CD4-positive, alpha-beta T cell treated with Interleukin-6 at 100 ng/mL for 8 hours (primary cell): ENCODE measurements around the gene HAAO.

ENCODE experiments used
- DNase-seq: peaks from one replicate; pipeline ENCODE4 v3.0.0-alpha.2; 2020; ENCODE audit warnings: mixed read lengths, low spot score

Gene HAAO

DNA sequence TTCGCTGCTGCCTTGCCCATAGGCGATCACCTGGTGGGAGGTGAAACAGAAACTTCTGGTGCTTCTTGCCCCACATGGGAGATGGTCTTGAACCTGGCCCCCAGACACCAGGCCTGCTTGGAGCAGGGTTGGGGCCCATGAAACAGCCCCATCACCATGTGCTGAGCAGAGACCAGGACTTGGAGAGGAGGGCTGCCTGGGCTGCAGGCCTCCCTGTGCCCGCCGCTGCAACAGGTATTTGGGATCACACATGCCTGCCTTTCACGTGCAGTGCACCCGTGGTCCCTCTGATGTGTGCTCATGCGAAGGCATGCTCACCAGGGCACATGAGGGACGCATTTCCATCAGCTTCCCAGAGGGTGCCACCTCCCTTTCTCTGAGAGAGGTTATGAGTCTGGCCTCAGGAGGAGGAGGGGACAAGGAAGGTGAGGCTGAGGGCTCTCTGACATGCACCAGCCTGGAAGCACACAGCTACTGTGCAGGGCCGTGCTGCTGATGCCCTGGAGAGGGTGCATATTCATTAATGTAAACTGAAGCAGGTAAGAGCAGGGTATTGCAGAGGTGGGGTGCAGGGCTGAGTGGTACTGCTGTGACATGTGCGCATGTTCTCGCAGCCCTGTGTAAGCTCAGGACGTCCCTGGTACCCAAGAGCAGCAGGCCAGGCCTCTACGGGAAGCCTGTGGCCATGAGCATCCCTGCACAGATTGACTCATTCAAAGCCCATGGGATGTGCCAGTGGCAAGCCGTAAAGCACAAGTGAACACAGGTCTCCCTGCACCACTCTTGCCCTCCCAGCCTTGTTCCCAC, 24.3 kb downstream of the HAAO start:
- DNase-seq: no peak

DNA sequence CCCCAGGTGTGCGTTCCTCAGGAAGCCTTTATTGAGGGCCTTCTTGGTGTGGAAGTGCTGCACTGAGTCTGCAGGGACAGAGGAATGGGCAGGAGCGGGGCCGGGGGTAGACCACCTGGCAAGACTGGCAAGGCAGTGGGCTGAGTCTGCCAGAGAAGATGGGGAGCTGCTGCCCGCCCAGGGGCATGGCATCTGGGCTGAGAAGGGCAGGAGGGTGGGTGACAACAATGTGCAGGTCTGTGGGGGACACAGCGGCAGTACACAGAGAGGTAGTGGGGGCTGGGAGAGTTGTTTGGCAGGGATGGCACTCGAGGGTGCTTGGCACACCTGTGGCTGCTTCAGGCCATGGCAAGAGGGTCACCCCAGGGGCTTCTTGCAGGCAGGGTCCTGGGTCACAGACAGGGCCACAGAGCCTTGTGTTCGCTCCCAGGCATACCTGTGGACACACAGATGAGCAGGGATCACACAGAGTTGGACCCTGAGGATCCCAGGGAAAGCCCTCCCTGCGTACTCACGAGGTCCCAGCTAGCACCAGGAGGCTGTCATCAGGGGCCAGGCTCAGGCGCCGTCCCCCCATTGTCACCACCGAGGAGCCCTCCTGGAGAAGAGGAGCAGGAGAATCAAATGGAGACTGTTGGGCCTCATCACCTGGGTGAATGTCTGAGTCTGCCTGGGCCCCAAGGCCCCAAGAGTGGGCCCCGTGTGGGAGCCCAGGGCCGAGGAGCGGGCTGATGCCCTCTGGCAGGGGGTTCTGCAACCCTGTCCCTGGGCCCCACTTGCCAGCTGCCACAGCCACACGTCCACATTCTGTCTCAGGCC, 25.1 kb downstream of the HAAO start:
- no peak for DNase-seq

DNA sequence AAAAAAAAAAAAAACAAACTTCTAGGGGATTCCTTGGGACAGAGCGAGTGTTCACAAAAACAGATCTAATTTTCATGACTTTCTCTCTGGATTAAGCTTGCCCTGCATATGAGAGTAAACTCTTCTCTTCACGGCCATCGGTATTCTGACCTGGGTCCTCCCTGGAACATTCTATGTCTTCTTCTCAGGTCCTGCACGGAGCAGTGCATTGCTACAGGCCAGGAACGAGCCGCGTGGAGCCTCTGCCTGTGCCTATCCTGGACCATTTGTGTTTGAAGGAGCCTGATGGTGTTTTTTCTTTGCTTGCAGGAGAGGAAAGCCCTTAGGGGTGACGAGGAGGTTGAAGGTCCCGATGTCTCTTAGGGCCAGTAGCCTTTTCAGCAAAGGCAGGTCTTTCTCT, 26.7 kb downstream of the HAAO start:
- no peak for DNase-seq

DNA sequence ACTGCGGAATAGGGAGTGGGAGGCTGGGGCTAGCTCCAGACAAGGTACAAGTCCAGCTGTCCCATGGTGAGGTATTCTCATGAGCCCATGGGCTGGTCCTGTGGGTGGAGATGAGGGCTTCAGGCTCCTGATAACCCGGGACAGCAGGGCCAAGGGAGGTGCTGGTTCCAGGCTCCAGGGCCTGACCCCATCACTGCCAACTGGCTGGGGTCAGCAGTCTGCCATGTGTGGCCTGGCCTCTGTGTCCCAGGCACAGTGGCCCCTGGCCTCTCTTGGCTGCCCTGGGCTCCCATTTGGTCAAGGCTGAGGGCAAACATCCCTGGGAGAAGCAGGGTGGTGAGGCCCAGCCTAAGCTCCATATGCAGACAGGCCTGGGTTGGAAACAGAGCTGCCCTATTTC, 27.5 kb downstream of the HAAO start:
- DNase-seq: no peak

DNA sequence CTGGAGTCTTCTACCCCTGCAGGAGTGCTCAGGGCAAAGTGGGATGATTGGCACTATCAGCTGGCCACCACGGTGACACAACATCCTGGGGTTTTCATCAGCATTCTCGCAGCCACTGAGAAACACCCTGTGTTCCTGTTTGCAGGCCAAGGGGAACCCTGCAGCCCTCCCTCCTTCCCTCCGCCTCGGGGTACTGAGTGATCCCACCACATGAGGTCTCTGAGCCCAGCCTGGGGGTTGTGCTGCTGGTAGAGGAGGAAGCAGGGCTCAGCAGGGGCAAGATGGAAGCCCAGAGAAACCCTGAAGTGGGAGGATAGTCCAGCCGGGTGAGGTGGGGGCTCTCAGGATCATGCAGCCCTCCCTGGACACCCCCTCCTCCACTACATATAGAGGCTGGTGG, 28.3 kb downstream of the HAAO start, which contains the start of gene OXER1:
Gene OXER1, minus strand, starts transcription at position 40 of the 400 bp plus-strand sequence. CDS start 73 bp downstream, outside the sequence.
- DNase-seq: no peak

DNA sequence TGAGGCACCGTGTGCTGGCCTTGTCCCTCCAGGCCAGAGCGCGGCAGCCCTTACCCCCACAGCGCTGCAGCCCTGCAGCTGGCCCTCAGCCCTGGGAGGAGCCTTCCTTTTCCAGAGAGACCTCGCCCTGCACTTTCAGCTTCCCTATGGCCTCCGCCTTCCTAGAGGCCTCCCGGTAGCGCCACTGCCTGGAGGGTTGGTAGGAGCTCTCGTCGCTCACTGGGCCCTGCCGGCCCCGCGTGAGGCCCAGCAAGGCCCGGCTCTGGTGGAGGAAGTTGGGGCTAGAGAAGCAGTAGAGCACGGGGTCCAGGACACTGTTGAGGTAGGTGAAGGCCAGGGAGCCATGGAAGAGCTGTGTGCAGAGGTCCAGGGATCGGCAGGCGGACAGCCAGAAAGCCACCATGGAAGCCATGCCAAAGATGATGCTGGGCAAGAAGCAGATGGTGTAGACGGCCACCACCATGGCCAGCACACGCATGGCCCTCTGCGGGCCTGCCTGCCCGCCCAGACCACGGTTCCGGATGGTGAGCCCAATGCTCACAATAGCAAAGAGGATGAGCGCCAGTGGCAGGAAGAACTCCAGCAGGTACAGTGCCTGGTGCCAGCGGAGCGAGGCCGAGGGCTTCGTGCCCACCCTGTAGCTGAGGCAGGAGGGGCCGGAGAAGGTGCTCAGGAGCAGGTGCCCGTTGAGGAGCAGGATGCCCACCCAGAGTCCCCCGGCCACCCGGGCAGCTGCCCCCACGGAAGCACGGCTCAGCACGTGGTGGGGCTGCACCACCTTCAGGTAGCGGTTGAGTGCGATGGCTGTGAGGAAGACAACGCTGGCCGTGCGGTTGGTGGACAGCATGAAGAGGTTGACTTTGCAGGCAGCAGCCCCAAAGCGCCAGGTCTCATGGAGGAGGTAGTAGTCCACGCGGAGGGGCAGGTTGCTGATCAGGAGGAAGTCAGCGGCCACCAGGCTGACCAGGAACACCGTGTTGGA, 29.3 kb downstream of the HAAO start:
- DNase-seq: no peak

DNA sequence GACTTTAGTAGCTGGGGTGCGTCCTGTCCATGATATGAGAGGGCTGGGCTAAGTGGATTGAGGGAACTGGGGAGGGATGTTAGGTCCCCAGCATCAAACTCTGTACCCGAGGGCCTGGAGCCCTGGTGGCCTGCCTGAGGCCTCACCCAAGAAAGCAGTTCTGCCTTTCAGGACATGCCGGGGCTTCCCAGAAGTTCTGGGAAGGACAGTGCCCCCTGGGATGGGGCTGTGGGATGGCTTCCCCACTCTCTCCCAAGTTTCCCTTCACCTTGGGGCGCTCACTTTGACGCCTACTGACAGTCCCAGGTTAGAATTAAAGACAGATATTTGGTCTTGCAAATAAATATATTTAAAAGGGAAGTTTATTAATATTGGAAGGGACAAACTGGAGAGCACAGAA, 30.2 kb downstream of the HAAO start:
- DNase-seq: no peak

DNA sequence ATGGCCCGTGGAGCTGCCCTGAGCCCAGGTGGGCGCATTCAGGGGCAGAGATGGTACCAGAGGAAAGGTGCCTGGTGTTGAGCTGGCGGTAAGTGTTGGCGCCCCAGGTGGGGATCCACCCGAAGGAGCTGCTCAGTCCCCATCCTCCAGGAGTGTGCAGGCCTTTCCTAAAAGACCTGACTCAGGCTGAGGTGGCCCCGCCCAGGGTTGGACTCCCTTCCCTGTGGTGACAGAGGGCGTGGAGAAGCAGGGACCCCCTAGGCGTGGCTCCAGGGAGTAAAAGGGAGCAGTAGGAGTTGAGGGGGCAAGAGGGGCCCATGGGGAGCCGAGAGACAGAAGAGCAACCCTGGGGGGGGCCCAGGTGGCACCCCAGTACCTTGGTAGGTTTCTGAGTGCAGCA, 30.8 kb downstream of the HAAO start:
- no peak for DNase-seq

DNA sequence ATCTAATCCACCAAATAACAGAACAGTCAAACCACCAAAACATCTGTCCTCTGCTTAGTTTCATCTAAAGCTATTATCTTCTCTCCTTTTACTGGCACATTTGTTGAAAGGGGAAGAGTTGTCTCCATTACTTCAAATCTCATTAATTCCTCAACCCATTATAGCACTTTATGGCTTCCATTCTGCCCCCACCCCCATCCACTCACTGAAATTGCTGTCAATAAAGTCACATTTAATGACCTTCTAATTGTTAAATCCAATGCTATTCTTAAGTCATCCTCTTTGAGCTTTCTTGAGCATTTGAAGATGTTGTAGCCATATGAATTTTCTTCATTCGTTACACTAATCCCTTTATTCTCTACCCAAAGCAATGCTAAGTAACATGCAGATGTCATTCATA, 33.6 kb downstream of the HAAO start:
- no peak for DNase-seq

DNA sequence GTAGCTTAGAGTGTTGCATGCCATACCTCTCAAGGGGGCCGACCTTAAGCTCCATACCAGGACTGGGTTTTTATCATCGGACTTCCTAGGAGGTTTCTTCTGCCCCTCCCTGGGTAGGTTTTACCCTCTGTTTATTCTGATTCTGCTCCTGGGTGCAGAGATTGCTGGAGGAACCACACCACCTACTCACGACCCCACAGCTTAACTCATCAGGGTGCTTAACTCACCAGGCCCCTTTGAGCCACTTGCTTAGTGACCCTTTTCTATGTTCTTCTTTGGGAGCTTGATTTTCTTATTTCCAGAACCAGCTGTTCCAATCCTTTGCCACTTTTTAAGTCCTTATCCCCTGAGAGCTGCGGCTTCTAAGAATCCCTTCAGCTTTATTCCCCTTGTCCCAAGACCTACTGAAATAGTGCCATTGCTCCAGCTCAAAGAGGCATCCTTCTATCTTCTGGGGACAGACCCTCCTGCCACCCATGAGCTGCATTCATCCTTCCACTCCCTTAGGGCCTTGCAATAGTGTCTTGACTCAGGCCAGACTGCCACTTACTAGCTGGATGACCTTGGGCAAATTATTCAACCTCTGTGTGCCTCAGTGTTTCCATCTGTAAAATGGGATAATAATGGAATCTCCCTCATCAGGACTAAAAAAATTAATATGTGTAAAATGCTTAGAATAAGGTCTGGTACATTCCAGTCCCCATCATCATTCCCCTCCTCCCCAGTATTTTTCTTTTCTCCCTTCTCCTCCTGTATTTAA, 34.2 kb downstream of the HAAO start:
- no peak for DNase-seq

DNA sequence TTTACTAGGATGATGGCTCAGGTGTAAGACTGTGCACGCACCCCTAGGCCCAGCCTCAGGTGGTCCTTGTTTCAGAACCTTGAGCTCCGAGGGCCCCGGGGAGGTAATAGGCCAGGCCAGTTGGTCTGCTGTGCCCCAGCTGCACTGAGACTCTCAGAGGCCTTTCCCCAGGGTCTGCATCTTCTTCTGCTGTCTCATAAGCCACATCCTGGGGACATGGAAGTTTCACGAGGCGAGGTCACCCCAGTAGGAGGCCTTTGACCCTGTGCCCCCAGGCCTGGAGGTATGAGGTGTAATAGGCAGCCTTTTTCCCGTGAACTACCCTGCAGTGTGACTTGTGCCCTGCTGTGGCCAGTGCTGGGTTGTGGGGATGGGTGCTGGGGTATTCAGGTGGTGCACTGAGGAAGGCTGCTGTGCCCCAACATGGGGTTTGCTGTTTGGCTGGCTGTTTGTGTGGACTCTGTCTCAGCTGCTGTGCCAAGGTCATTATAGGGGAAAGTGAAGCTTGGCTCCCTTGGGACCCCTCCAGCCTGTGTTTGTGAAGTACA, 35.3 kb downstream of the HAAO start:
- no peak for DNase-seq

DNA sequence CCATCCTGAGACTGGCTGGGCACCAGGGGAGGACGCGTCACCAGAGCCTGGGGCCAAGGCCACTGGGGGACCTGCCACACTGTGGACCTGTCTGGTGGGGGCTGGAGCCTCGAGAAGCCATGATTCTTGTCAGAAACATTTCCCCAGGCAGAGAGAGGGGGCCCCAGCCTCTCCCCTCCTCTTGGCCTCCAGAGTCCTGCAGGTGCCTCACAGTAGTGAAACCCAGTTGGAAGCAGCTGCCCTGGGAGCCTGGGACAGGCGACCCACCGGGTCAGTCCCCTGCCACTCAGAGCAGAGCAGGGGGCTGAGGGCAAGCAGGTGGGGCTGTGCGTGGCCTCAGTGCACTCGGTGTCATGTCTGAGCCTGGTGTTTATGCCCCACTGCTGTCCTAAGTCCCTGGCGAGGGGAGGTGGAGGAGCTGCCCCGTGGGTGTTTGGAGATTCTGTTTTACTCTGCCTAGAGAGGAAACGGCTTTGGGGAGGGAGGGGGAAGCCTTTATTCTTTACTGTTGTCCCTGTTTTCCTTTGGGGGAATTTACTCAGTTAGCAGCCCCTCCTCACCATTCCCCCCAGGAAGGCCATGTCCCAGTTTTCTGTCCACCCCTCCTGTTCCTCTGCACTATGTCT, 36.1 kb downstream of the HAAO start:
- no peak for DNase-seq

DNA sequence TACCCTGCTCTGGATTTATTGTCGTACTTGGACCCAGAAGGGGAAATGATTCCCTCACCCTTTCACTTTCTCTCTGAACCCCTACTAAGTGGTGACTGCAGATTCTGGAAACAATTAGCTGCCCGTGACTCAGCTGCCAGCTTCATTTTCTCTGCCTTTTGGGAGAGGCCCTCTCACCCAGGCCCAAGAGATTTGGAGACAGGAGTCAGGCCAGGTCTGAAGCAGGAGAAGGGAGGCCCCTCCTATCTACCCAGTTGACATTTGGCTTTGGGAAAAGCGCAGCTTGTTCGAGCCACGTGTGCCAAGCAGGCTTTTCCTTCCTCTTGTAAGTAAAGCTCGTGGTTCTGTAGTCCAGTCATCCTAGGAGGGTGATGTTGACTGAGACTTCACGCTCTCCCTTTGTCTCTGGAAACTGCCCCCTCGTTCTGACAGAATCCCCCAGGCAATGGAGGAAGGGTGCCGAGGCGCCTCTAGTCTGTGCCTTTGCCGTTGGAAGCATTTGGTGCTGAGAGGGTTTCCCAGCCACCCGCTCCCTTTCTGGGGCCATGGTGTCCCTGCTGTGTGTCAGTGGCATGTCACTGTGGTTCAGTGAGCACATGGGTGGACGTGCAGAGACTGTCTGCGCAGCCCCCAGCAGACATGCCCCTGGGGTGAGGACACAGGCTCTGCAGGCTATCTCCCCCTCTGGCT, 37.0 kb downstream of the HAAO start:
- DNase-seq: no peak

DNA sequence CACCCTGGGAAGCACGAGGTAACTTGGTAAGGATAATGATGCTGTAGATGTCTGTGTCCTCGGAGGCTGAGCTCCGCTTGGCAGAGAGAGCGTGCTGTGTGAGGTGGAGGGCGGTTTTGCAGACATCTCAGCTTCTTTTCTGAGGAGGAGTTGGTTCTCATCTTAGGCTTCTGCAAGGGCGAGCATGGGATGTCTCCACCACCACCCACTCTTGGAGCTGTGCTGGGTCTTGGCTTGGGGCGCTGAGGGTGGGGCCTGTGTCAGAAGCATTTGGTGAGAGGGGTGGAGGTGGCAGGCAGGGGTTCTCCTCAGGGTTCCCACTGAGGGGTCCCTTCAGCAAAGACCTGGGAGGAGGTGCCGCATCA, 37.6 kb downstream of the HAAO start:
- DNase-seq: no peak

DNA sequence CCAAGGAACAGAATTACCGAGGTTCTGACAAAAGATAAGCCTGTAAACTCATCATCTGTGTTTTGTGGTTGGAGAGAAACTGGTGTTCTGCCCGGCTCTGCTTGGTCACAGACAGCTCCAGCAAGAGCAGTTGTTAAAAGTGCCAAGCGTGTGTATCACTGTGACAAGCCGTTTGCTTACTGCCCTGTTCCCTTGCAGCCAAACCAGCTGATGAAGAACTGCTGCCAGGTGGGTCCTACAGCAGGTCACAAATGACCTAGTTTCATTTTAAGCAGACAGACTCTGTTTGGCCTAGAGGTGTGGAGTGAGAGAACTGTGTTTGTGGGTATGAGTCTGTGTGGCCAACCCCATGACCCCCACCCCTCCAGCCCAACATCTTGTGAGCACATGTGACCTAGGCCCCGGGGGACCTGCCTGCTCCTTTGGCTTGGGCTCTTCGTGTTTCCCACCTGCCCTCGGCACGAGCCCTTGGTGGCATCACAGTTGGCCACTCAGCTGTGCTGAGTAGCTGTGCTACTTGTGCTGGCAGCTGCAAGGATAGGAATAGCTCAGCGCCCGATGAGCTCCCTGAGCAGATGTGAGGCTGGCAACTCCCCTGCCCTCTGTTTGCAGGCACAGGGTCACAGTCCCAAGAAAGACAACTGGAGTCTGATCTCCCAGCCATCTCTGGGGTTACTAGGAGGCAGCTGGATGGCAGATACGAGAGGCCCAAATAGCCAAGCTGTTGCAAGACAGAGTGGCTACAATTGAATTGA, 38.2 kb downstream of the HAAO start:
- DNase-seq: no peak

DNA sequence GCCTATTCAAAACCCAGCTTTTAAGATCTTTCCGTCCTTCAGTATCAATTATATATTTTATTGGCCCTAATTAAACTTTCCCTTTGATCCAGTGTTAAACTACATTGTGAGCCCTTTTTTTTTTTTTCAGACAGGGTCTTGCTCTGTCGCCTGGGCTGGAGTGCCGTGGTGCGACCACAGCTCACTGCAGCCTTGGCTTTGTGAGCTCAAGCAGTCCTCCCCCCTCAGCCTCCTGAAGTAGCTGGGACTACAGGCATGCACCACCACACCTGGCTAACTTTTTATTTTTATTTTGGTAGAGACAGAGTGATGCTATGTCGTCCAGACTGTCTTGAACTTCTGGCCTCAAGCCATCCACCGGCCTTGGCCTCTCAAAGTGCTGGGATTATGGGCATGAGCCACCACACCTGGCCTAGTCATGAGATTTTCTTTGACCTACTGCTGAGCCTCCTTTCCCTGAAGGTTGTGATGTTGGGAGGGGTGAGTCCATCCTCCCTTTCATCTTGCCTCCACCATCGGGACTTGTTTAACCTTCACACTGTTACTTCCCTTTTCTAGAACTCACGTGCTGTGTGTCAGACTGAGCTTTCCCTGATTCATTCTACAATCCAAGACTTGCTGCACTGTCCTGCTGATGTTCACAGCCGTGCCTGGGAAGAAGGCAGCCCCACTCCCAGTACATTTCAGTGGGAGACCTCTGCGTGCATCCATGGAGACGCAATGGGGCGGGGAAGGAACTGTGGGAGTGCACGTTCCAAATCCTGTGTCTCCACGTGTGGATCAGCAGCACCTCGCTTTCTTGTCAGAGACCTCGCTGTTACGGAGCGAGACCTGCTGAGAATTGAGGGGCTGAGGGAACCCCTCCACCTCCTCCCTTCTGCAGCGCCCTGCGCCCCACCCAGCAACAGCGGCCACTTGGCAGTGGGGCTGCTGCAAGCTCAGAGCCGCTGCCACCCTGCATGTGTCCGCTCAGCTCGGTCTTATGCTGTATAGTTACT, 39.3 kb downstream of the HAAO start:
- no peak for DNase-seq

DNA sequence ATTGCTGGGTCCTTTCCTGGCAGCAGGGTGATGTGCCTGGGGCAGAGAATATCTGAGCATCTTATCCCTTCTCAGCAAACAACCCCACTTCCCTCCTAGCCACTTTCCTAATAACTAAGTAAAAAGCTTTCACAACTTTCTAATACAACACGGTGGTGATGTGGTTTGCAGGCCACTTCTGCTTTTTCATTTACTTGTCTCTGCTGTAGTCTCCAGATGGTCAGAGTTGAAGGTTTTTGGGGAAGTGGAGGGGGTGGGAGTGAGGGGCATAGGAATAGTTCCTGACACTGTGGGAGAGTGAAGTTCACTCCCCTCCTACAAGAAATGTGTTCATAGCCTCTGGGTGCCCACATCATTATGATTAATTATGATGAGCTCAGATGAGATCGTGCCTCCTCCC, 40.1 kb downstream of the HAAO start:
- DNase-seq: no peak

DNA sequence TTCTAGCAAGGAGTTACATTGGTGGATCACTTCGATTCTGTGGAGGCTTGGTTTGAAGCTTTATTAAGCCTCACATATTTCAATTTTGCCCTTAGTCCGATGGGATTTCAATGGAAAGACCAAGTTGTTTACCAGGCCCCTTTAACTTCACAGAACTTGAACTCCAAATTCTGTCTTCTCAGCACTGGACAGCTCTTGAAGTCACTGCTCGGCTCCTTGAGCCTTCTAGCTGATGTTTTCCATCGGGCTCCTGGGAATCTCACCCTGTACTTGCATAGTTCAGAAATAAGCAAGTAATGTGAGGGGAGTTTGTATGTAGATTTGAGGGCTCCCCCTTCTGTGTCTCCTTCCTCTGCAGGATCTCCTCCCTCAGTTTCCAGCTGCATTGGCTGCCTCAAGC, 43.5 kb downstream of the HAAO start:
- no peak for DNase-seq
